GM20000 (cell line): ENCODE measurements around the gene SST.

Source experiments
- DNase-seq: peaks from one replicate; pipeline ENCODE4 v3.0.0; 2012; ENCODE audit warnings: low spot score
- CTCF ChIP-seq: IDR thresholded peaks from 2 replicates; pipeline ENCODE4 v1.5.1; 2012; ENCODE audit warnings: mild to moderate bottlenecking, control low read depth; ENCODE audit errors: extremely low read depth, missing control alignments

SST gene

GRCh38 chr3:187669675-187670504 is at the start of gene SST:
Gene SST (minus strand): TSS chr3:187670394. CDS start chr3:187670291, 103 bp downstream.
- no peak for DNase-seq
- TF ChIP-seq CTCF: no peak

- TF ChIP-seq CTCF: no peak
- no peak for DNase-seq
Measured at GRCh38 chr3:187719628-187720336, 49.6 kb upstream of the SST start.

- no peak for TF ChIP-seq CTCF
- no peak for DNase-seq
Measured at GRCh38 chr3:187718802-187719201, 48.6 kb upstream of the SST start.

GRCh38 chr3:187717572-187717971 is 47.4 kb upstream of the SST start:
- no peak for TF ChIP-seq CTCF
- DNase-seq: no peak

GRCh38 chr3:187714404-187714979 is 44.3 kb upstream of the SST start:
- peak; percentile 75 for DNase-seq
- peak; percentile 82 for TF ChIP-seq CTCF

- no peak for TF ChIP-seq CTCF
- no peak for DNase-seq
Measured at GRCh38 chr3:187713504-187713903, 43.3 kb upstream of the SST start.

- no peak for TF ChIP-seq CTCF
- no peak for DNase-seq
Measured at GRCh38 chr3:187709155-187709554, 39.0 kb upstream of the SST start.
